GM10248 (cell line): Measurements from ENCODE around the gene PAGE4.

Experiments
- CTCF ChIA-PET: fragments of 300-600 bp; sonication (Branson Sonifier 250); formaldehyde crosslinking; extraction: SDS; loops from one replicate; lab custom pipeline; 2021; ENCODE audit warnings: antibody characterized with exemption; lab: Yijun Ruan, JAX
- POLR2A ChIA-PET: fragments of 350-650 bp; sonication (Branson Sonifier 250); formaldehyde crosslinking; extraction: SDS; loops from one replicate; lab custom pipeline; 2020; ENCODE audit warnings: antibody characterized with exemption; lab: Yijun Ruan, JAX
- DNase-seq: peaks from one replicate; pipeline ENCODE4 v3.0.0; 2012; ENCODE audit errors: extremely low spot score
- CTCF ChIP-seq: IDR thresholded peaks from 2 replicates; pipeline ENCODE4 v1.5.1; 2012; ENCODE audit warnings: mild to moderate bottlenecking, low read depth; ENCODE audit errors: extremely low read depth, missing control alignments, control extremely low read depth

Gene PAGE4

GRCh38 chrX:49812177-49812576, 16.9 kb upstream of the PAGE4 start:
- CTCF ChIA-PET, result no interaction called here
- DNase-seq, result no peak
- no peak for TF ChIP-seq CTCF
- POLR2A ChIA-PET, result no interaction called here

- POLR2A ChIA-PET, result no interaction called here
- no peak for TF ChIP-seq CTCF
- no peak for DNase-seq
- CTCF ChIA-PET, result no interaction called here
These were observed 12.7 kb upstream of the PAGE4 start for GRCh38 chrX:49816435-49816834.

DNA sequence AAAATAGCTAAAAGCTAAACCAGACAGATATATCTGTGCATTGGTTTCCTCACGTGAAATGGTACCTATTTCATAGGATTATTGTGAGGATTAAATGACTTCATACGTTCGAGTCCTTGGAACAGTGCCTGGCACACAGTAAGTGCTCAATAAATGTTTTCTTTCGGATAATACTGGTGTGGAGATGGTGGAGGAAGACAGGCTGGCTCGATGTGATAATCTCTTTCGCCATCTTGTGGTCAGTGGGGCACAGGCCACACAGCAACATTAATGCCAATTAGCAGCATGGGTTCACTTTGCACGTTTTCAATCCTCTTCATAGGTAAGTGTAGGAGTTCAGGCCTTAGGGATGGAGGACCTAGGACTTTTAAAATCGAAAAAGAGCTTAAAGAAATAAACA, 9.3 kb downstream of the PAGE4 start:
- ChIA-PET POLR2A (no interaction called here), CTCF (interaction anchor here (1.0 to 2.0 kb wide), 6 partner anchors 9 to 646 kb away, joined by 3 to 6 read pairs (median 4); partner anchors contain the start of gene CCNB3)
- peak; percentile 57 for TF ChIP-seq CTCF
- DNase-seq, result peak; percentile 28

DNA sequence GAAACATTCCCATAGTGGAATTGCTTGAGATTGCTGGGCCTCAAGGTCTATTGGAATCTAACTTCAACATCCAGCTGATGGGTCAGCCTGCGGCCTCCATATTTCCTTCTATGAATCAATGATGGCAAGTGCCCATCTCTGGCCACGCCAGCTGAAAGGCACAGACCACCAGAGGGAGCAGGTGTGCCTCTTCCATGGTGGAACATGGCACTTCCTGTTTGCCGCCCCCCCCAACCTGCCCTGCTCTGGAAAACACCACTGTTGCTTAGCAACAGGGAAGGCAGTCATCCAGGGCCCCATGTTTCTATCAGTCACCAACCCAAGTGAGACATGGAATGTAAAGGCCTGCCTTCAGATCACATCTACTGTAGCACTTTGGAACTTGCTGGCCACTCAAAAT, 11.6 kb downstream of the PAGE4 start:
- ChIA-PET CTCF (interaction anchor here (0.9 to 1.9 kb wide), 3 partner anchors 8 to 90 kb away, joined by 3 to 5 read pairs (median 4); no protein-coding TSS in a partner anchor), POLR2A (no interaction called here)
- peak; percentile 23 for TF ChIP-seq CTCF

GRCh38 chrX:49842621-49843020, 13.5 kb downstream of the PAGE4 start:
- no peak for DNase-seq
- ChIA-PET POLR2A (no interaction called here), CTCF (interaction anchor here (1.4 kb wide), 1 partner anchor 34 kb away, joined by 5 read pairs; no protein-coding TSS in a partner anchor)
- TF ChIP-seq CTCF, result no peak

More for the DNA sequence above, 11.6 kb downstream of the PAGE4 start:
- peak; percentile 25 for DNase-seq

DNA sequence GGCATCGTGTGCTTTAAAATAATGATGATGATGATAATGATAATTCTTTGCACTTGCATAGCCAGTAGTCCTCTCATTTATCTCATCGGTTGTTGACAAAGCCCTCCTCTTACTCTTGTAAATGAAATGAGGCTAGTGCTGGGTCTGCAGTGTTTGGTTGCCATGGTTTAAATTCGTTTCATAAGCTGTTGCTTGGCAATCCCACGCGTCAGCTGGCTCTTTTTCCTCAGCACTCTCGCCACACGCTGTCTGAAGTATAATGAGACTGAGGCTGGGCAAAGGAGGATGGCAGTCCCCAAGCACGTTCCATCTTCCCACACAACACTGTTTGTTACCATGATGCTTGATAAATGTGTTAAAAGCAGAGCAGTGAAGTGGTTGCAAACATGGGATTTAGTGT, 15.5 kb downstream of the PAGE4 start:
- no peak for TF ChIP-seq CTCF
- POLR2A ChIA-PET, result no interaction called here
- DNase-seq, result no peak
- CTCF ChIA-PET, result interaction anchor here (1.4 kb wide), 1 partner anchor 74 kb away, joined by 3 read pairs; no protein-coding TSS in a partner anchor
